Stomach (tissue), 9 donors: ENCODE data around the gene TINCR. TPM values are rescaled to one million over a fixed set of nuclear protein-coding genes. Genes with fewer than 3 reads are reported as not detected.

Experiments used
- DNase-seq, 2 donors: peaks; one replicate each; pipeline versions ENCODE4 v3.0.0 to v3.0.0-alpha.2; 2013 to 2019
- H3K27ac ChIP-seq, 5 donors: fragments of 200-600 bp in 4 of 5; sonication (generic) in 4 of 5; one replicate each; pipeline ENCODE4 v1.5.1; 2013 to 2019; ENCODE audit warnings: mild to moderate bottlenecking in 1 of 5, moderate library complexity in 1 of 5
- H3K27me3 ChIP-seq, 3 donors: fragments of 200-600 bp; sonication (generic); one replicate each; pipeline ENCODE4 v1.5.1; 2017 to 2019; ENCODE audit warnings: mixed run types in 1 of 3
- H3K36me3 ChIP-seq, 4 donors: fragments of 200-600 bp; sonication (generic); 1 replicate in 3 of 4; 2 replicates in 1 of 4; pipeline ENCODE4 v1.5.1; 2016 to 2019
- H3K4me1 ChIP-seq, 4 donors: fragments of 200-600 bp; sonication (generic); one replicate each; pipeline ENCODE4 v1.5.1; 2016 to 2019
- H3K4me3 ChIP-seq, 4 donors: fragments of 200-600 bp; sonication (generic) in 3 of 4; one replicate each; pipeline ENCODE4 v1.5.1; 2016 to 2019; ENCODE audit warnings: mild to moderate bottlenecking in 1 of 4
- H3K9me3 ChIP-seq, 4 donors: fragments of 200-600 bp; sonication (generic); one replicate each; pipeline ENCODE4 v1.5.1; 2016 to 2019
- CTCF ChIP-seq, 7 experiments: fragments of 450-650 bp in 4 of 7; fragments of 200-600 bp in 3 of 7; sonication (generic) in 3 of 7; IDR thresholded peaks; one replicate each; pipeline ENCODE4 v1.5.1; 2016 to 2019; ENCODE audit warnings: antibody characterized with exemption in 7 of 7, control low read depth in 2 of 7, mild to moderate bottlenecking in 1 of 7
- EP300 ChIP-seq: sonication (generic); formaldehyde crosslinking; IDR thresholded peaks from one replicate; pipeline ENCODE4 v1.6.1; 2017; ENCODE audit warnings: antibody characterized with exemption
- POLR2A ChIP-seq, 4 donors: fragments of 450-650 bp; IDR thresholded peaks; one replicate each; pipeline ENCODE4 v1.6.1; 2016; ENCODE audit warnings: antibody characterized with exemption in 4 of 4, control low read depth in 2 of 4, mild to moderate bottlenecking in 1 of 4, moderate library complexity in 1 of 4
- POLR2AphosphoS5 ChIP-seq, 3 donors: sonication (generic); formaldehyde crosslinking; IDR thresholded peaks; one replicate each; pipeline ENCODE4 v1.6.1; 2016; ENCODE audit warnings: antibody characterized with exemption in 3 of 3
- WGBS, 5 donors: extraction: QIAGEN DNeasy Blood & Tissue Kit in 3 of 5; methylation state at CpG; one replicate each; pipeline versions ENCODE4 v1.1.5 to v1.1.7; 2013 to 2018; 5-methylcytosine and 5-hydroxymethylcytosine counted together
- intact Hi-C: fragments of 100-400 bp; cut with DNase I; formaldehyde crosslinking; loops from one replicate; pipeline ENCODE4 v1.15.1; 2023; ENCODE audit warnings: low total_unique reads
- polyA plus RNA-seq, 3 donors: library from polyadenylated mRNA; stranded (reverse); fragments of 200-250 nt; gene quantifications; one replicate each; pipeline ENCODE4 v1.2.3, GENCODE V29; 2013
- total RNA-seq, 5 donors: library from RNA; depleted of rRNA; stranded (reverse); fragments of >200 nt; gene quantifications; one replicate each; pipeline versions ENCODE4 v1.1.0 to v1.2.3, GENCODE V29; 2014 to 2016
- donor health status: healthy with polysubstance abuse.
- donor health status: Bipolar disorder and iron deficiency.
- donor health status: healthy.

TINCR gene
- total and polyA plus RNA-seq, 8 donors = 0.15 to 14.2 (median 0.19) TPM; not detected in 4

DNA sequence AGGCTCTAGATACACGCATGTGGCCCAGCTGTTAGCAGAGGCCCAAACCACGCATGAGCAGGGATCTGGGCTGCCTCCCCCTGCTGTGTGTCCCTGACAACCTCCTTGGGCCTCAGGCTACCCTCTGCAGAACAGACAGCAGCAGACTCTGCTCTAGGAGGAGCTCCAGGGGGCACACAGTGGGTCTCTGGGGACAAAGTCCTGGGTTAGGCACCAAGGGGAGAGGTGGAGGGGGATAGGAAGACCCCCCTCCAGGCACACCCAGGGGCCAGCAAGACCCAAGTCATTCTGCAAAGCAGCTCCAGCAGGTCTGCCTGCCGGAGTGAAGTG lies 8.0 kb downstream of the TINCR start:
- intact Hi-C loops = no loop called here
- DNase-seq = no peak
- WGBS, 5 donors = 29 to 57% (median 50%) methylated on average over 2 to 3 of the region's 3 CpGs; no CpG with 5 or more reads in 1 of the 5 donors
- H3K27me3 ChIP-seq = peaks cover 0 to 89% (median 17%) of the 10 kb centered on the region in 3 donors
- no peak overlapping the region for H3K4me3 ChIP-seq
- TF ChIP-seq POLR2AphosphoS5 (IDR thresholded peaks at IDR 0.05) = no peak
- TF ChIP-seq POLR2A (IDR thresholded peaks at IDR 0.05) = no peak
- TF ChIP-seq EP300 = no peak
- TF ChIP-seq CTCF (IDR thresholded peaks at IDR 0.05) = no peak
- H3K9me3 ChIP-seq = peaks cover 5 to 21% (median 12%) of the 10 kb centered on the region in 4 donors
- H3K27ac ChIP-seq = no peak overlapping the region
- H3K4me1 ChIP-seq = no peaks in the 10 kb centered on the region
- H3K36me3 ChIP-seq = no peaks in the 10 kb centered on the region

- no peak for TF ChIP-seq EP300
- no peak for TF ChIP-seq CTCF (IDR thresholded peaks at IDR 0.05)
- TF ChIP-seq POLR2A (IDR thresholded peaks at IDR 0.05) = no peak
- no peak for TF ChIP-seq POLR2AphosphoS5 (IDR thresholded peaks at IDR 0.05)
- H3K36me3 ChIP-seq = no peaks in the 10 kb centered on the region
- peaks cover 5 to 21% (median 12%) of the 10 kb centered on the region in 4 donors for H3K9me3 ChIP-seq
- H3K4me1 ChIP-seq = no peaks in the 10 kb centered on the region
- intact Hi-C loops = no loop called here
- no peak overlapping the region for H3K4me3 ChIP-seq
- no peak overlapping the region for H3K27ac ChIP-seq
- peaks cover 0 to 75% (median 17%) of the 10 kb centered on the region in 3 donors for H3K27me3 ChIP-seq
- 70 to 83% (median 81%) methylated on average over 2 of the region's 2 CpGs for WGBS, 5 donors
- DNase-seq = no peak
These were observed 9.6 kb downstream of the TINCR start for GRCh38 chr19:5558101-5558621.

GRCh38 chr19:5557691-5558090 lies 10.1 kb downstream of the TINCR start:
- peaks cover 0 to 71% (median 14%) of the 10 kb centered on the region in 3 donors for H3K27me3 ChIP-seq
- TF ChIP-seq POLR2A (IDR thresholded peaks at IDR 0.05) (no peak), EP300 (no peak), CTCF (IDR thresholded peaks at IDR 0.05) (no peak), POLR2AphosphoS5 (IDR thresholded peaks at IDR 0.05) (no peak)

DNA sequence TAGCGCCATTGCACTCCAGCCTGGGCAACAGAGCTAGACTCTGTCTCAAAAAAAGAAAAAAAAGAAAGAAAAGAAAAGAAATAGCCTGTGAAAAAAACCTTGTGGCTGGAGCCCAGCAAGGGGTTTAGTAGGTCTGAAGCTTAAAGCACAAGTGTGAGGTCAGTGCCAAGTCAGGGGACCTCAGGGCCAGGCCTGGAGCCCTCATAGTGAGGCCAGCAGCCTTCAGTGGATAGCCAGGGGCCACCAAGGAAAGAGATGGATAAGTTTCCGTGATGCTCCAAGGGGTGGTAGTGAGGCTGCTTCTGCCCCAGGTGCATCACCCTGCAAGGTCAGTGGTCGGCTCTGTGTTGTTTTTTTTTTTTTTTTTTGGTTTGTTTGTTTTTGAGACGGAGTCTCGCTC lies 12.9 kb downstream of the TINCR start:
- peaks cover 0 to 42% (median 8%) of the 10 kb centered on the region in 3 donors for H3K27me3 ChIP-seq
- no peaks in the 10 kb centered on the region for H3K9me3 ChIP-seq
- 65 to 82% (median 79%) methylated on average over 5 of the region's 5 CpGs for WGBS, 5 donors
- H3K27ac ChIP-seq = no peak overlapping the region
- no peak overlapping the region for H3K4me3 ChIP-seq
- TF ChIP-seq POLR2A (IDR thresholded peaks at IDR 0.05) = no peak
- no peak for TF ChIP-seq EP300
- no peak for TF ChIP-seq CTCF (IDR thresholded peaks at IDR 0.05)
- no peak for TF ChIP-seq POLR2AphosphoS5 (IDR thresholded peaks at IDR 0.05)
- DNase-seq = no peak
- no peaks in the 10 kb centered on the region for H3K4me1 ChIP-seq
- intact Hi-C loops = no loop called here
- no peaks in the 10 kb centered on the region for H3K36me3 ChIP-seq

More at GRCh38 chr19:5557691-5558090, 10.1 kb downstream of the TINCR start:
- H3K4me1 ChIP-seq = no peaks in the 10 kb centered on the region
- H3K9me3 ChIP-seq = peaks cover 5 to 17% (median 12%) of the 10 kb centered on the region in 4 donors
- H3K27ac ChIP-seq = no peak overlapping the region
- no peak overlapping the region for H3K4me3 ChIP-seq
- H3K36me3 ChIP-seq = no peaks in the 10 kb centered on the region
- WGBS, 5 donors = 28 to 40% (median 34%) methylated on average over 9 to 13 of the region's 13 CpGs
- peak in 1 of 2 donors; percentile 67 for DNase-seq
- intact Hi-C loops = no loop called here
